Measurements from ENCODE around the gene SPG7.

SPG7 gene

GRCh38 chr16:89589241-89589926, 81.2 kb downstream of the SPG7 start:
- H3K27ac ChIP-seq (ENCODE audit: low read length) = no peak overlapping the region
- H3K4me1 ChIP-seq (ENCODE audit: insufficient read depth, low read length) = peaks cover 9% of the 10 kb centered on the region; the same call in 1 of the 2 replicates
- no peaks in the 10 kb centered on the region for H4K20me1 ChIP-seq (ENCODE audit: insufficient read depth, low read length)
- peaks cover 28% of the 10 kb centered on the region for H3K36me3 ChIP-seq (ENCODE audit: insufficient read depth, low read length)
- TF ChIP-seq, protein P1, sequence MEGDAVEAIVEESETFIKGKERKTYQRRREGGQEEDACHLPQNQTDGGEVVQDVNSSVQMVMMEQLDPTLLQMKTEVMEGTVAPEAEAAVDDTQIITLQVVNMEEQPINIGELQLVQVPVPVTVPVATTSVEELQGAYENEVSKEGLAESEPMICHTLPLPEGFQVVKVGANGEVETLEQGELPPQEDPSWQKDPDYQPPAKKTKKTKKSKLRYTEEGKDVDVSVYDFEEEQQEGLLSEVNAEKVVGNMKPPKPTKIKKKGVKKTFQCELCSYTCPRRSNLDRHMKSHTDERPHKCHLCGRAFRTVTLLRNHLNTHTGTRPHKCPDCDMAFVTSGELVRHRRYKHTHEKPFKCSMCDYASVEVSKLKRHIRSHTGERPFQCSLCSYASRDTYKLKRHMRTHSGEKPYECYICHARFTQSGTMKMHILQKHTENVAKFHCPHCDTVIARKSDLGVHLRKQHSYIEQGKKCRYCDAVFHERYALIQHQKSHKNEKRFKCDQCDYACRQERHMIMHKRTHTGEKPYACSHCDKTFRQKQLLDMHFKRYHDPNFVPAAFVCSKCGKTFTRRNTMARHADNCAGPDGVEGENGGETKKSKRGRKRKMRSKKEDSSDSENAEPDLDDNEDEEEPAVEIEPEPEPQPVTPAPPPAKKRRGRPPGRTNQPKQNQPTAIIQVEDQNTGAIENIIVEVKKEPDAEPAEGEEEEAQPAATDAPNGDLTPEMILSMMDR (IDR thresholded peaks at IDR 0.05; ENCODE audit: borderline replicate concordance, extremely low read depth, low read length, poor library complexity, severe bottlenecking) = no peak
- TF ChIP-seq EZH2 (IDR thresholded peaks at IDR 0.05; ENCODE audit: borderline replicate concordance, low read depth, low read length, severe bottlenecking) = no peak
- peaks cover 14% of the 10 kb centered on the region for H3K9me3 ChIP-seq (ENCODE audit: insufficient read depth, low read length, severe bottlenecking)
- no peaks in the 10 kb centered on the region for H3K79me2 ChIP-seq (ENCODE audit: insufficient read depth, low read length)
- H3K27me3 ChIP-seq (ENCODE audit: insufficient read depth, low read length, poor library complexity) = no peaks in the 10 kb centered on the region
- ATAC-seq (ENCODE audit: insufficient read depth, low read depth) (no peak), DNase-seq (no peak)
- no peak overlapping the region for H3K4me3 ChIP-seq (ENCODE audit: low read depth in 1 of 2, low read length in 2 of 2)
- no peak overlapping the region for H3K9ac ChIP-seq (ENCODE audit: low read depth, low read length)
- no peak overlapping the region for H3K4me2 ChIP-seq (ENCODE audit: insufficient read depth, low read length)
- H2AFZ ChIP-seq (ENCODE audit: low read depth, low read length) = no peak overlapping the region

DNA sequence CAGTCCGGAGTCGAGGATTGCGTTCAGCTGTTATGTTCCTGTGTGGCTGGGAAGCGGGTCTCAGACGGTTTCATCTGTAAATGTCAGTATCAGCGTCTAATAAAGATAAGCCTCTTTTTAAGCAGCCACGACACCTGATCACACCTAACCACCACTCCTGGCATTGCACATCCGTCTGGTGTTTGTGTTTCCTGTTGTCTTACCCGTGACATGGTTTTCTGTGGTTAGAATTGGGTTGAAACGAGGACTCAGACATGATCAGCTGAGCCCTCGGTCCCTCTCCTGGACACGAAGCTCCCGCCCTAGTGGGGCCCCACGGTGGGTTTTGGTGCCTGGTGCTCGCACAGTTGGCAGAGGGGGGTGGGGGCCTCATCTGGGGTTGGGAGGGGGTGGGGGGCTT, 85.6 kb downstream of the SPG7 start:
- Histone ChIP-seq H3K27me3 (ENCODE audit: insufficient read depth, low read length, poor library complexity) (no peaks in the 10 kb centered on the region), H3K9ac (ENCODE audit: low read depth, low read length) (no peak overlapping the region), H3K79me2 (ENCODE audit: insufficient read depth, low read length) (no peaks in the 10 kb centered on the region), H3K36me3 (ENCODE audit: insufficient read depth, low read length) (peaks cover 20% of the 10 kb centered on the region), H3K4me1 (ENCODE audit: insufficient read depth, low read length) (peaks cover 15% of the 10 kb centered on the region; the same call in 1 of the 2 replicates), H3K4me3 (ENCODE audit: low read depth in 1 of 2, low read length in 2 of 2) (no peak overlapping the region), H3K9me3 (ENCODE audit: insufficient read depth, low read length, severe bottlenecking) (no peaks in the 10 kb centered on the region), H4K20me1 (ENCODE audit: insufficient read depth, low read length) (no peaks in the 10 kb centered on the region), H3K27ac (ENCODE audit: low read length) (no peak overlapping the region), H2AFZ (ENCODE audit: low read depth, low read length) (no peak overlapping the region), H3K4me2 (ENCODE audit: insufficient read depth, low read length) (no peak overlapping the region)
- ATAC-seq (ENCODE audit: insufficient read depth, low read depth) = peak; percentile 64
- no peak for TF ChIP-seq EZH2 (IDR thresholded peaks at IDR 0.05; ENCODE audit: borderline replicate concordance, low read depth, low read length, severe bottlenecking)
- TF ChIP-seq, protein P1 (IDR thresholded peaks at IDR 0.05; ENCODE audit: borderline replicate concordance, extremely low read depth, low read length, poor library complexity, severe bottlenecking) = no peak
- peak; percentile 48 for DNase-seq

DNA sequence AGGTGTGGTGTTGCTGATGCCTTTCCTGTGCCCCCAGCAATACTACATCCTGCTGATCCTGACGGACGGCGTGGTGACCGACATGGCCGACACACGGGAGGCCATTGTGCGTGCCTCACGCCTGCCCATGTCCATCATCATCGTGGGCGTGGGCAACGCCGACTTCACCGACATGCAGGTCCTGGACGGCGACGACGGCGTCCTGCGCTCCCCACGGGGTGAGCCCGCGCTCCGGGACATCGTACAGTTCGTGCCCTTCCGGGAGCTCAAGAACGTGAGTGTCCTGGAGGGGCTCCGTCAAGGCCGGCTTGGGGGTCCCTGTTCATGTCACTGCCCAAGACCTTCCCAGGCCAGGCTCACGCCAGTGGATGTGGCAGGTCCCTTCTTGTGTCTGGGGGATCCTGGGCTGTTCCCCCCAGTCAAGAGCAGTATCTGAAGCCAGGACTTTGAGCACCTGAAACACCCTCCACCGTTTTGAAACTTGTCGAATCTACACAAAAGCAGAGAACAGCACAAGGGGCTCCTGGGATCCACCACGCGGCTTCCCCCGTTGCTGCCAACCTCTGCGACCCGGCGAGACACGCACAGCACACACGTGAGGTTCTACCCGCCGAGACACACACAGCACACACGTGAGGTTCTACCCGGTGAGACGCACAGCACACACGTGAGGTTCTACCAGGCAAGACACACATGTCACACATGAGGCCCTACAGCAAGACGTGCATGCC, 87.3 kb downstream of the SPG7 start:
- ATAC-seq (ENCODE audit: insufficient read depth, low read depth) (no peak), DNase-seq (no peak)
- H3K9ac ChIP-seq (ENCODE audit: low read depth, low read length) = no peak overlapping the region
- H3K4me1 ChIP-seq (ENCODE audit: insufficient read depth, low read length) = peaks cover 15% of the 10 kb centered on the region; the same call in 1 of the 2 replicates
- H3K4me3 ChIP-seq (ENCODE audit: low read depth in 1 of 2, low read length in 2 of 2) = no peak overlapping the region
- H3K27ac ChIP-seq (ENCODE audit: low read length) = no peak overlapping the region
- peaks cover 11% of the 10 kb centered on the region for H3K36me3 ChIP-seq (ENCODE audit: insufficient read depth, low read length)
- no peaks in the 10 kb centered on the region for H4K20me1 ChIP-seq (ENCODE audit: insufficient read depth, low read length)
- H3K9me3 ChIP-seq (ENCODE audit: insufficient read depth, low read length, severe bottlenecking) = no peaks in the 10 kb centered on the region
- H3K27me3 ChIP-seq (ENCODE audit: insufficient read depth, low read length, poor library complexity) = no peaks in the 10 kb centered on the region
- no peaks in the 10 kb centered on the region for H3K79me2 ChIP-seq (ENCODE audit: insufficient read depth, low read length)
- no peak overlapping the region for H3K4me2 ChIP-seq (ENCODE audit: insufficient read depth, low read length)
- no peak overlapping the region for H2AFZ ChIP-seq (ENCODE audit: low read depth, low read length)
- TF ChIP-seq, protein P1 (IDR thresholded peaks at IDR 0.05; ENCODE audit: borderline replicate concordance, extremely low read depth, low read length, poor library complexity, severe bottlenecking) = no peak
- no peak for TF ChIP-seq EZH2 (IDR thresholded peaks at IDR 0.05; ENCODE audit: borderline replicate concordance, low read depth, low read length, severe bottlenecking)
